HG02840 (cell line): ENCODE measurements around the gene PNKD.
A peak's percentile ranks its signal among the peaks of the same experiment; 100 is the strongest.
"Not testable (repeated sequence)": the region's sequence is repeated elsewhere in the genome, so short reads cannot be mapped to it uniquely, and the experiment has no call there.

Experiments
- ATAC-seq: cut with Tn5 transposase; IDR thresholded peaks from one replicate; pipeline ENCODE4 v1.9.1; 2021; ENCODE audit warnings: mild to moderate bottlenecking, moderate library complexity, moderate number of reproducible peaks; ENCODE audit not compliant: unreplicated experiment, low FRiP score

The PNKD gene

DNA sequence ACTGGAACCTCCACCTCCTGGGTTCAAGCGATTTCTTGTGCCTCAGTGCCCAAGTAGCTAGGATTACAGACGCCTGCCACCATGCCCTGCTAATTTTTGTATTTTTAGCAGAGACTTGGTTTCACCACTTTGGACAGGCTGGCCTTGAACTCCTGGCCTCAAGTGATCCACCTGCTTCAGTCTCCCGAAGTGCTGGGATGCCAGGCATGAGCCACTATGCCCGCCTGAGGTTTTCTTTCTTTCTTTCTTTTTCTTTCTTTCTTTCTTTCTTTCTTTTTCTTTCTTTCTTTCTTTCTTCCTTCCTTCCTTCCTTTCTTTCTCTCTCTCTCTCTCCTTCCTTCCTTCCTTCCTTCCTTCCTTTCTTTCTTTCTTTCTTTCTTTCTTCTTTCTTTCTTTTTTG, 44.4 kb downstream of the PNKD start:
- ATAC-seq: not testable (repeated sequence)

DNA sequence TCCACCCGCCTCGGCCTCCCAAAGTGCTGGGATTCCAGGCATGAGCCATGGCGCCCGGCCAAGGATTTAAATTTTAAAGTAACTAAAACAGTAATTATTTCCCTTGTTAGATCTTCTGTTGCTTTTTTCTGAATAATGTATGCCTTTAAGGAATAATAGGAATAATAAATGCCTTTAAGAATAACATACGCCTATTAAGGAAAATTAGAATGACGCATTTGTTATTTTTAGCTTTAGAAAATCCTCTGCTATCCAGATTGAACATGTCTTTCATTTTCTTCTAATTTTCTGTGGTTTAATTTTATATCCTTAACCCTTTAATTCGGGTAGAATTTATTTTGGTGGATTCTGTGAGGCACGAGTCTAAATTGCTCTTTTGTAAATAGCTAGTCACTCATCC, 45.1 kb downstream of the PNKD start:
- no peak for ATAC-seq

DNA sequence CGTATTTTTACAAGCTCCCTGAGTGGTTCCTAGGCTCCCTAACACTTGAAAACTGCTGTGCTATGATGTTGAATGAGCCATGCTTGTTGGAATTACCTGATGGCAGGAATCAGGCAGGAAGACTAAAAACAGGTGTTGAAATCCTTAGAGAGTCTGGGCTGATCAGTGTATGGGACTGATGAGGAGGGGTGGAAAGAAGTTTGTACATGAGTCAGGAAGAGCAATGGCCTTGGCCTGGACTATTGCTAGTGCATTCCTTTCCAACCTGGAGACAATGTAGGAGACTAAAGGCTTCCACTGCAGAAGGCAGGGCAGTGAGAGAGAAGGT, 46.9 kb downstream of the PNKD start:
- no peak for ATAC-seq

DNA sequence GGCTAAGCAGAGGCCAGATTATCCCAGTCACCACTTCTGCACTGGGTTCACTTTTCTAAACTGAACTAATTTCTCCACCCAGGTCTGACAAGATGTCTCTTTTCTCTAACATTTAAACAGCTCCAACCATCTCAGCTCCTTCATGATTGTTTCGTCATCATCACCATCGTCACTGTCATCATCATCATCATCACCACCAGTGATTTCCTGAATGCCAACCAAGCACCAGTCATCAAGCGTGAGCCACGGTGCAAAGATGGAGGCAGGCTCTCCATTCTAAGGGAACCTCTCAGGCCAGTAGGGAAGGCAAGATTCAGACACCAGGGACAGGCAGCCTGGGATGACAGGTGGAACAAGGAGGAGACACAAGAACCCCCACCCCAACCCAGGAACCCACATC, 47.5 kb downstream of the PNKD start:
- ATAC-seq: no peak

DNA sequence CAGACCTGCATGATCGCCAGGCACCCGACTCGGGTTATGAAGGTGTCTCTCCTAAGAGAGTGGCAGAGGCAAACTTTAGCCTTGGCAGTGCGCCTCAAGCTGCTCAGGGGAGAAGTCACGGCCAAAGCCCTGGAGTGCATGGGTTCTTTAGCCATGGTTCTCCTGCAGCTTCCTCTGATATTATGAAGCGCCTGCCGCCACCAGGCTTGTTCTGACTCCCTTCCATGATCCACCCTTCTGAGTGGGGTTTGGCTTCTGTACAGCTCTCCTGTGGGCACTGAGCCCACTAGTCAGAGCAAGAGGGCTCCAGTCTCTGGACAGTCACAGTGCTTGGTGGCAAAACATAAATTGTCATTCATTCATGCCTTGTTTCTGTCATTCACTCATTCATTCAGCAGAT, 47.9 kb downstream of the PNKD start:
- ATAC-seq: no peak

DNA sequence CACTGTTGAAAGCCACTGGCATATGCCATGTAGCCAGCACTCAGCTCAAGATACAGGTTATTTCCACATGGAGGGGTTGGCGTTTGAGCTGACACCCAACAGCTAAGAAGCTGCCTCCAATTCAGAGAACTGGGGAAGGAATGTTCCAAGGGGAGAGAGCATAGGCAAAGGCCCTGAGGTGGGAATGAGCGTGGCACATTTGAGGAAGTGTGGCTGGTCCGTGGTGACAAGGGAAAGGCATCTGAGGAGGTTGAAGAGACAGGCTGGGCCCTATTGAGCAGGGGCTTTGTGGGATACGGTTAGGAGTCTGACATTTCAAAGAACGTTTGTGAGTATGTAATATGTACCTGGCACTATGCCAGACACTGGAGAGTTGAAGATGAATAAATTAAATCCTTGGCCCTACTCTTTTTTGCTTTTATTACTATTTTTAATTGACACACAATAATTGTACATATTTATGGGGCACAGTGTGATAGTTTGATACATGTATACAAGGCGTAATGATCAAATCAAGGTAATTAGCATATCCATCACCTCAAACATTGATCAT, 49.6 kb downstream of the PNKD start:
- no peak for ATAC-seq

DNA sequence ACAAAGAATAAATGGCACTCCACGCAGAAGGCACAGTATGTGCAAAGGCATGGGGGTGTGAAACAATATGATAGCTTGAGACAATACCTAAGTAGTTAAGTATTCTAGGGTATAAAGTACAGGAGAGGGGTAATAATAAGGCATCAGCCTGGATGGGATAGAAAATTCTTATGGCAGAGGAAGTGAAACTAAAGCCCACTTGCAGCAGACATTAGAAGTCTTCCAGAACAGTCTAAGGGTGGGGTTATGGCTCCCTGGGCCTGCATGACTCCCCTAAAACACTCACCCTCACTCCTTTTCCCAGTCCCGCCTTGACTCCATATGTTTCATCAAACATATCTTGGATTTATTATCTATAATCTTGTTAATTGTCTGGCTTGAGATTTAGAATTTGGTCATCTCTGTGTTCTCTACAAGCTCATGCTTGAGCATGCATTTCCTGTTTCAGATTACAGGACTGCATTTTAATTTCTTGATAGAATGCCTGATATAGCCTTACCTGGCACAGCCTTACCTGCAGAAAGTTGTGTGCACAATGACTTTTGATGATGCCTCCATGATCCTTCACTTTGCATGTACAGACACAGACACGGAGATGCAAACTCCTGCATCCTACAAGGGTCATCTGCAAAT, 50.5 kb downstream of the PNKD start:
- ATAC-seq: no peak

DNA sequence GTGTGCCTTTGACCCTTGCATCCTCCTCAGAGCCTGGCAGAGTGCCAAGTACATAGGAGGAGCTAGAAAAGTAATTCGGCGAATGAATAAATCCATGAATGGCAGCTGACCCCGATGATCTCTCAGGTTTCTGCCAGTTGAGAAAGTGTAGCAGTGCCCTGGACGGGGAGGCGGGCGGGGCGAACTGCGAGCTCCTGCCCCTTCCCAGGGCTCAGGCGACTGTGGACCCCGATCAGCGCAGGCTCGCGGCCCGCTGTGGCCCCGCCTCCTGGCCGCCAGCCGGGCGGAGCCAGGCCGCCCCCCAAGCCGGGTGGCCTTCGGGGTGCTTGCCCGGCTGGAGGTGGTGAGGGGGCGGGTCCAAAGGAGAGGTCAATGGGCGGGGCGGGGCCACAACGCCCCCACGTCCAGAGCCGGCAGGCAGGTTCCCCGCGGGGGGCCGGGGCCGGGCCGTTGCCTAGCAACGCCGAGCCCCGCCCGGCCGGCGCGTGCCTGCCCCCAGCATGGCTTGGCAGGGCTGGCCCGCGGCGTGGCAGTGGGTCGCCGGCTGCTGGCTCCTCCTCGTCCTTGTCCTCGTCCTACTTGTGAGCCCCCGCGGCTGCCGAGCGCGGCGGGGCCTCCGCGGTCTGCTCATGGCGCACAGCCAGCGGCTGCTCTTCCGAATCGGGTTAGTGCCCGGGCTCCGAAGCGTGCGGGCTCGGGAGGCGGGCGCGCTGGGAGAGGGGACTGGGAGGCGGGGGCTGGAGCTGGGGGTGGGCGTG, 52.6 kb downstream of the PNKD start:
- peak; percentile 55 for ATAC-seq

DNA sequence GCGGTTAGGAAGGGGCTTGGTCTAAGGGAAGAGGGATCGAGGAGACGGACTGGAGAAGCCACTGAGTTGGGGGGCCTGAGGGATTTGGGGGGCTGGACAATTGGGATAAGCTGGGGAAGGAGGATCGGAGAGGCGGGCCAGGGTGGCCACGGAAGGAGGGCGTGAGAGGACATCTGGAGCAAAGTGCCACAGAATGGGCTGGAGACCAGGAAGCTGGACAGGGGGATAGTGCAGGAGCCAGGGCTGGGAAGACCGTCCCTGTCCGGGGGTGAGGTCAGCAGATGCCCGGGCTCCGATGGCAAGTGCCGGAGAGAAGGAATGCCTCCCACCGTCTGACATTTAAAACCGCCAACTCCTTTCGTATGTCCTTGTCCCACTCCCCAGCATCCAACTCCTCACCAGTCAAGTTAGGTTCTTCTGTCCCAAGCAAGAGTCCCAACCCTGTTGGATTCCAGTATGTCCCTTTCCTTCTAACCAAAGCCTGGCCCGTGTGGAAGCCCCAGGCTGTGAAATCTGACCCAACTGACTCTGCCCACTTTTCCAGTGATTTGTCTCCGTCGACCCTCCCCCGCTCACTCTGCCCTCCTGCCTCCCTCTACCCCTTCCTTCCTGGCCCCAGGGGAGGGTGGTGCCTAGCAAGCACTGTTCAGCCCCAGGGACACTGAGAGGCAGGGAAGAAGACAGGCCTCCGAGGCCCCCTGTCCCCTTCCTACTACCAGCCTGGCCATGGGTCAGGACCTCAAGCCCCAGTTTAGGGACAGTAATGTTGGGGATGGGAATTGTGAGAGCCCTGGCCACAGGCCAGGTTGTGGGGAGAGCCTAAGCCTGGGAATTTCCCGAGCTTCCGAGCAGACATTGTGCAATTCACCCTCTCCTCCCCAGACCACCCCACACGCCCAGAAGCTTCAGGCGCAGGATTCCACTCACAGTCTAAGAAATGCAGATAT, 53.5 kb downstream of the PNKD start:
- no peak for ATAC-seq

DNA sequence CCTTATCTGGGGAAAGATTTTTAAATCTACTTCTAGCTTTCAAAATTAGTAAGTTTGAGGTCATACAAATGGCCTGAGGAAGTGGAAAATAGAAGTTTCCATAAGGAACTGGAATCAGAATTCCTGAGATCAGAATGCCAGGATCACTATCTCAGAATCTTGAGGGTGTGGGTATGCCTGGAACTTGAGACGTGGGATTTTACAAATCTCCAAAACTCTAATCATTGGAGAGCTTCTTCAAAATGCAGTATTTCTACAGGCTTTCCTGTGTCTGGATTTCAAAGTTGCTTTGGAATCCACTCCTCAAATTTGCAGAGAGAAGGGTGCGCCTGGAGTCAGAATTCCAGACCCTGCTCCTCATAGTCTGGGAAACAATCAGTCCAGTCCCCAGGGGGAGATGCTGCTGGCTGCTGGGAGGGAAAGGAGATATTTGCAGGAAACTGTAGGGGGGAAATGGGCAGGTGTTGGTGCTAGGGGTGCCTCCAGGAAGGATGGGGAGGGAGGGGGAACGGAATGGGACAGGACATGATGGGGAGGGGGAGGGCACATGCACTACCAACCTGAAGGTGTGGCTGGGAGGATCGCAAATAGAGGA, 55.3 kb downstream of the PNKD start:
- ATAC-seq: no peak

DNA sequence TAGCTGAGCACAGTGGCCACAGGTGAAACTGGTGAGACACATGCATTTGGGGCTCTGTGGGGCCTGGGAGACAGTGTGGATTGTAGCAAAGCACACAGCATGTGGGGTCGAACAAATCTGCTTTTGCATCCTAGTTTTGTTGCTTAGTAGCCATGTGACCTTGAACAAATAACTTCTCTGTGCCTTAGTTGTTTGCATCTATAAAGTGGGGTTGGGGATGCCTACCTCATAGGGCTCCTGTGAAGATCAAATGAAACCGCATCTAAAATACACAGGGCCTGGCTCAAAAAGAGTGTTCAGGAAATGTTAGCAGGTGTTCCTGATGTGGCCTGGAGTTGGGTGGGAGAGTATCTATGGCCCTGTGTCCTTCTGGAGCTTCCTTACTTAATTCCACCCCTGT, 56.0 kb downstream of the PNKD start:
- ATAC-seq: no peak

DNA sequence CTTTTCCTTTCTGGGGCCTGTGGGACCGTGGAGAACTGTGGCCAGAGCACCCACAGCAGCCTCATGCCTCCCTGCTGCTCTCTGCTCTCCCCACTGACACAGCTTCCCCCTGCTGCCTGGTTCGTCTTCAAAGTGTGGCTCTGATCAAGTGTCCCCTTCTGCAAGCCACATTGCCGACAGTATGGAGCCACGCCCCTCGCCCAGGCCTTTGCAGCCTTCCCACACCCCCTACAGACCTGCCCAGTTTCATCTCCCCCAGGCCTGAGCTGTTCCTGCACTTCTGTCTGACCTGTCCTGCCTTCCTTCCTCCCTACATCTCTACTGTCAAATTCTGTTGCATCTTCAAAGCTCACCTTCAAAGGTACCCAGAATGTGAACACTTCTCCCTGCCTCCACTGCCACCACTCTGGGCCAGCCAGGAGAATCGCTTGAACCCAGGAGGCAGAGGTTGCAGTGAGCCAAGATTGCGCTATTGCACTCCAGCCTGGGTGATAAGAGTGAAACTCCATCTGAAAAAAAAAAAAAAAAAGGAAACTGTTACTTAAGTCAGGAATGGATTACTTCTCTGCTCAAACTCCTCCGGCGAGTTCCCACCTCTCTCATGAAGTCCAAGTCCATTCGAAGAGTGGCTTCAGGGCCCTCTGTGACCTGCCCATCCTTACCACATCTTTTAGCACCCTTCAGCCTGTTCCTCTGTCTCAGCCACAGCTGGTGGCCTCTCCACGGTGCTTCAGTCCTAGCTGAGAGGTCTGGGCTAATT, 57.3 kb downstream of the PNKD start:
- no peak for ATAC-seq

DNA sequence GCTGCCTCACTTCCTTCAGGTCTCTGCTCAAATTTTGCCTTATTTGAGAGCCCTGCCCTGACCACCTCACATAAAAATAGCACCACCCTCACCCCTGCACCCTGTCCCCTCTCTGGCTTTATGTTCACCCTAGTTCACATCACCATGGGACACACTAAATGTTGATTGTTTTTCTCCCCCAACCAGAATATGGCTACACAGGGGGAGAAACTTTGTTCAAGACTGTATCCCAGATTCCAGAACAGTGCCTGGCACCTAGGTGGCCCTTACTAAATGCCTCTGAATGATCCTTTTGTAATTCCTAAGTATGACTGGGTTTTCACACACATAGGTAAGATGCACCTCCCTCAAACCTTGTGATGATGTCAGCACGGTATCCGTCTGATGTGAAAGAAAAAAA, 58.0 kb downstream of the PNKD start:
- no peak for ATAC-seq

DNA sequence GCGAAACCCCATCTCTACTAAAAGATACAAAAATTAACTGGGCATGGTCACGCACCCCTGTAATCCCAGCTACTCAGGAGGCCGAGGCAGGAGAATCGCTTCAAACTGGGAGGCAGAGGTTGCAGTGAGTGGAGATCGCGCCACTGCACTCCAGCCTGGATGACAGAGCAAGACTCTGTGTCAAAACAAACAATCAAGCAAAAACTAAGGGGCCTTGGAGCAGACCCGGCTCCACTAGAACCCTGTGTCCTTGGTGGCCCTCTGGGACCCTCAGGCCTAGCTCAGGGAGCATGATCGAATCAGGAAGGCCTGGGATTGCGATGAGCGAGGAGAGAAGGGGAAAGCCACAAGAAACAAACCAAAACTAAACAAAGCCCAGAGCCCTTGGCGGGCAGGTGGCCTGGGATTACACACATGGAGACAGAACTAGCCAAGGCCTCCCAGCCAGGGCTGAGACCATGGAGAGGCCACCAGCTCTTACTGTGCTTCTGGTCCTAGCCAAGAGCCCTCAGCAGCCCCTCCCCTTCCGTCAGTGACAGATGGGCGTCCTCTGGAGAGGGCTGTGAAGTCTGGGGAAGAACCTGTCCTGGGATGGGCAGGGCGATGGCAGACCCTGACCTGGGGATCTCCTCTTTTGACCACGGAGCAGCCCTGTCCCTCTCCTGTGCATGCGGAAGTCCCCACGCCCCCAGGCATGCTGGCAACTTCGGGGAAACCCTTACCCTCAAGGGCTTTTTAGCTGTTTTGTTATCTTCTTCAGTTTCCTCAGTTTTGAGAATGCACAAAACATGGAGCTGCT, 58.9 kb downstream of the PNKD start:
- ATAC-seq: peak; percentile 41

DNA sequence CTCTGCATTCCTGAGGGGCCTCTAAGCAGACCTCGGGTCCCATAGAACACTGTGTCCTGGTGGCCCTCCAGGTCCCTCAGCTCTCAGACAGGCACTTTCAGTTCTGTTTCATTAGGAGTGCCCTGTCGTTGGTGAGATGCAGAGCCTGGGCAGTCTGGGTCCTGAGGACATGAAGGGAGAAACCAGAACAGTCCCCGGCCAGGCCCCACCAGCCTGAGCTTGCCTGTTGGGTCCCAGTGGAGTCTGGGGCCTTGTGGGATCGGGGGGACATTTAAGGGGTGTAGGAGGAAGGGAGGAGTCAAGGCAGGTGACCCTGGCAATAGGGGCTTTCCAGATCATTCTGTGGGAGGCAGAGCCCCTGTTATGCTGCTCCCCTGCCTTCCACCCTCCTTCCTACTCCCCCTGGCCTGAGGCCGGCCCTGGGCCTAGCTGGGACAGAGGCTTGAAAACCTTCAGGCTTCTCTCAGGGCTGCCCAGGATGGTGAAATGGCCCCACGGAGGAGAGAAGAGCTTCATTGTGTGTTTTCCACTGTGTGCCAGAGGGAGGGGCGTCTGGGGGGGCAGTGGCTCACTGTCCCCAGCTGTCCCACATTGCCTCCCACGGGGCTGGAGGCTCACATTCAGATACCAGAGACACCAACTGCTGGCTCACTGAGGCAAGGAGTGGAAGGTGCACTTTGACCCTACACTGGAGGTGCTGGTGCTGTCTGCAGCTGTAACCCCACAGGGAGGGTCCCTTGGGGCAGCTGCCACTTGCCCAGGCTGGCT, 59.7 kb downstream of the PNKD start:
- ATAC-seq: peak; percentile 47

DNA sequence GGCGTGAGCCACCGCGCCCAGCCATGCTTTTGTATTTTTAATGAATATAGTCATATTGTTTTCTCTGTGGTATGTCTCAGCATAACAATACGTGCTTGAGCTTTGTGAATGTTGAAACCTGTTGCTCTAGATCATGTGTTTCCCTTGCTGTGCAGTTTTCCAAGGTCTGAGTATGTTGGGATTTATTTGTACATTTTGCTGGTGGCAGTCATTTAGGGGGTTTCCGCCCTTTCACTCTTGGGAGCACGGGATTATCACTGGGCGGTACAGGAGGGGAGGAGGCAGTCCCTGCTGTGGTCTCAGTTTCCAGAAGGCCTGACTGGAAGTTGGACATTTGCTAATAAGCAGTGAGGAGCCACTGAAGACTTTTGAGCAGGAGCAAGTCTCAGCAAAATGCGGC, 61.4 kb downstream of the PNKD start:
- ATAC-seq: no peak

DNA sequence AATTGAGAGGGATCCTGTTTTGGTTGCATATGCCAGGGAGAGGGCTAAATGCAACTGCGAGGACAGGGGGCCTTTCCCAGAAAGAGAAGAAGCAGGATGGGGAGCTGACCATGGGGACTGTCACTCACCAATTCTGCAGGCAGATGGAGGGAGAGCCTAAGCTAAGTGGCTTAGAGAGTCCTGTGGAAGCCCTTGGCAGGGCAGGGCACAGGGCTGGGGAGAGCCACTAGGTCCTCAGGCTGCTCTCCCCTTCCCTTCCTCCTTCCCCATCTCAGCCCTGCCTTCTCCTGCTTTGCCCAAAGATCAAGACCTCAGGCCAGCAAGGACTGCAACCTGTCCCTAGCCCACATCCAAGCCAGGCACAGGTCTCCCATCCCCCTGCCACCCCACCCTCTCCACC, 62.0 kb downstream of the PNKD start:
- no peak for ATAC-seq

DNA sequence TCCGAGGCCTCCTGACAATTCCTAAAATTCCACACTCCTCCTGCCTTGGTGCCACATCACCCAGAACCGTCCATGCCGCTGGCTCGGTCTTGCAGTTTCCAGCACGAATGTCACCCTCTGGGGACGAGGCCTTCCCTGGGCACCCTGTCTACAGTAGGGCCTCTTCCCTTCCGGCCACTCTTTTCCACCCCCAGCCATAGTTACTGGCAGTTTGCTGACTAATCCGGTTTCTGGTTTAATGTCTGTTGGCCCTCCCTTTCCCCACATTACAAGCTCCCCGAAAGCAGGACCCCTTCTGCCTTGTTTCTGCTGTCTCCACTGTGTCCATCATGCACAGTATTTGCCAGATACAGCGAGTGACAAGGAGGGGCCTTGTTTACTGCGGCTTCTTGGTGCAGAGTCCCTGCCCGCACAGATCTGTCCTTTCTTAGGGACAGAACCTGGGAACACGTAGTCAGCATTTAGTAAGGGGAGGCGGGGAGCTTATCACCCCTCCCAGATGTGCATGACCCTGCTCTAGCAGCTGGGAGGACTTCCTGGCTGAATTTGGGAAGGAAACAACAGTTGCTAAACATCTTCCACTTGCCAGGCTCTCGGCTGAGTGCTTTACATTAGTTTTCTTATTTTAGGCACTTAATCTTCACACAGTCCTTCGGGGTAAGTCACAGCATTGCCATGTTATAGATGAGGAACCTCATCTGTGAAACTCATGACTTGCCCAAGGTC, 62.8 kb downstream of the PNKD start:
- ATAC-seq: no peak
